ENCODE results near the gene PHF5A. TPM values are rescaled to one million over a fixed set of nuclear protein-coding genes. Genes with fewer than 3 reads are reported as not detected.

The PHF5A gene, protein sequence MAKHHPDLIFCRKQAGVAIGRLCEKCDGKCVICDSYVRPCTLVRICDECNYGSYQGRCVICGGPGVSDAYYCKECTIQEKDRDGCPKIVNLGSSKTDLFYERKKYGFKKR
- total RNA-seq (100 to 1,000 TPM; 120 to 125 TPM), polyA plus RNA-seq (24.9 TPM)

GRCh38 chr22:41468381-41469217 lies at the start of gene PHF5A, which contains the start of gene ACO2:
Gene PHF5A (minus strand): TSS chr22:41468692. CDS start chr22:41468653, 39 bp downstream.
Gene ACO2 (plus strand): TSS chr22:41469117. CDS start chr22:41469147, 30 bp downstream.
- H3K4me3 Mint-ChIP-seq: peak within 1 kb of the TSS; percentile 85 to 93 (median 89)
- H3K4me1 ChIP-seq (ENCODE audit: insufficient read depth, low read length): peaks cover 22% of the 10 kb centered on the region
- CTCF ChIA-PET: interaction anchor here (0.8 to 3.4 kb wide), 13 partner anchors 10 to 488 kb away, joined by 3 to 18 read pairs (median 4); partner anchors contain the start of genes PMM1 and TOB2
- peaks cover 39% of the 10 kb centered on the region for H3K36me3 ChIP-seq (ENCODE audit: insufficient read depth, low read length)
- peaks cover 8 to 69% (median 15%) of the 10 kb centered on the region in 3 donors for H3K36me3 Mint-ChIP-seq
- no peaks in the 10 kb centered on the region for H3K9me3 Mint-ChIP-seq
- DNase-seq: peak; percentile 96 to 99 (median 98)
- peak within 1 kb of the TSS; percentile 97 to 100 (median 99) for H3K27ac Mint-ChIP-seq
- H3K27ac ChIP-seq (ENCODE audit: low read depth, low read length): peak within 1 kb of the TSS; percentile 99
- no peaks in the 10 kb centered on the region for H3K27me3 Mint-ChIP-seq
- no peaks in the 10 kb centered on the region for H3K27me3 ChIP-seq (ENCODE audit: insufficient read depth, low read length, poor library complexity, severe bottlenecking)
- peak within 1 kb of the TSS; percentile 72 for H3K4me3 ChIP-seq (ENCODE audit: low read length)
- no peaks in the 10 kb centered on the region for H3K9me3 ChIP-seq (ENCODE audit: low read length)
- peaks cover 44 to 71% (median 60%) of the 10 kb centered on the region in 3 donors for H3K4me1 Mint-ChIP-seq
- POLR2A ChIA-PET: interaction anchor here (0.5 to 2.5 kb wide), 19 partner anchors 18 to 648 kb away, joined by 3 to 109 read pairs (median 5); partner anchors contain the start of genes PMM1, RANGAP1, RBX1 and SNU13

- POLR2A ChIA-PET: no interaction called here
- H3K4me3 Mint-ChIP-seq: no peak overlapping the region
- H3K9me3 Mint-ChIP-seq: no peaks in the 10 kb centered on the region
- no peaks in the 10 kb centered on the region for H3K4me1 ChIP-seq (ENCODE audit: insufficient read depth, low read length)
- CTCF ChIA-PET: interaction anchor here (0.8 to 4.7 kb wide), 8 partner anchors 9 to 280 kb away, joined by 3 to 89 read pairs (median 4); partner anchors contain the start of genes ACO2 and PHF5A
- peaks cover 30% of the 10 kb centered on the region for H3K36me3 ChIP-seq (ENCODE audit: insufficient read depth, low read length)
- no peak overlapping the region for H3K27ac ChIP-seq (ENCODE audit: low read depth, low read length)
- DNase-seq: no peak
- H3K9me3 ChIP-seq (ENCODE audit: low read length): no peaks in the 10 kb centered on the region
- H3K4me3 ChIP-seq (ENCODE audit: low read length): no peak overlapping the region
- no peaks in the 10 kb centered on the region for H3K27me3 ChIP-seq (ENCODE audit: insufficient read depth, low read length, poor library complexity, severe bottlenecking)
- H3K36me3 Mint-ChIP-seq: peaks cover 0 to 72% (median 0%) of the 10 kb centered on the region in 3 donors
- H3K4me1 Mint-ChIP-seq: peaks cover 0 to 3% (median 0%) of the 10 kb centered on the region in 3 donors
- no peaks in the 10 kb centered on the region for H3K27me3 Mint-ChIP-seq
- H3K27ac Mint-ChIP-seq: no peak overlapping the region
Observed at GRCh38 chr22:41518048-41518347, 49.5 kb upstream of the PHF5A start.

- no peaks in the 10 kb centered on the region for H3K4me1 ChIP-seq (ENCODE audit: insufficient read depth, low read length)
- ChIA-PET POLR2A (no interaction called here), CTCF (interaction anchor here (0.8 to 4.7 kb wide), 9 partner anchors 10 to 280 kb away, joined by 3 to 89 read pairs (median 4); partner anchors contain the start of genes ACO2 and PHF5A)
- H3K9me3 ChIP-seq (ENCODE audit: low read length): no peaks in the 10 kb centered on the region
- no peaks in the 10 kb centered on the region for H3K27me3 ChIP-seq (ENCODE audit: insufficient read depth, low read length, poor library complexity, severe bottlenecking)
- peak in 4 of 5 donors; percentile 11 to 60 (median 32) for DNase-seq
- no peak overlapping the region for H3K27ac ChIP-seq (ENCODE audit: low read depth, low read length)
- no peak overlapping the region for H3K4me3 ChIP-seq (ENCODE audit: low read length)
- Mint-ChIP-seq H3K27me3 (no peaks in the 10 kb centered on the region), H3K4me3 (no peak overlapping the region), H3K36me3 (peaks cover 0 to 72% (median 2%) of the 10 kb centered on the region in 3 donors), H3K27ac (peak overlapping the region in 1 of 8 donors; percentile 57), H3K4me1 (no peaks in the 10 kb centered on the region), H3K9me3 (no peaks in the 10 kb centered on the region)
- peaks cover 30% of the 10 kb centered on the region for H3K36me3 ChIP-seq (ENCODE audit: insufficient read depth, low read length)
Observed at GRCh38 chr22:41517172-41518047, 48.9 kb upstream of the PHF5A start.

GRCh38 chr22:41516462-41516861 lies 48.0 kb upstream of the PHF5A start:
- Histone ChIP-seq H3K4me3 (ENCODE audit: low read length) (no peak overlapping the region), H3K9me3 (ENCODE audit: low read length) (no peaks in the 10 kb centered on the region), H3K27ac (ENCODE audit: low read depth, low read length) (no peak overlapping the region), H3K36me3 (ENCODE audit: insufficient read depth, low read length) (peaks cover 32% of the 10 kb centered on the region), H3K27me3 (ENCODE audit: insufficient read depth, low read length, poor library complexity, severe bottlenecking) (no peaks in the 10 kb centered on the region), H3K4me1 (ENCODE audit: insufficient read depth, low read length) (no peaks in the 10 kb centered on the region)
- ChIA-PET CTCF (interaction anchor here (4.7 kb wide), 1 partner anchor 112 kb away, joined by 89 read pairs; no protein-coding TSS in a partner anchor), POLR2A (no interaction called here)
- no peaks in the 10 kb centered on the region for H3K4me1 Mint-ChIP-seq
- H3K9me3 Mint-ChIP-seq: no peaks in the 10 kb centered on the region
- H3K36me3 Mint-ChIP-seq: peaks cover 0 to 80% (median 3%) of the 10 kb centered on the region in 3 donors
- H3K27ac Mint-ChIP-seq: no peak overlapping the region
- no peaks in the 10 kb centered on the region for H3K27me3 Mint-ChIP-seq
- DNase-seq: no peak
- no peak overlapping the region for H3K4me3 Mint-ChIP-seq

GRCh38 chr22:41513391-41513790 lies 44.9 kb upstream of the PHF5A start:
- Mint-ChIP-seq H3K9me3 (no peaks in the 10 kb centered on the region), H3K27me3 (no peaks in the 10 kb centered on the region), H3K36me3 (peaks cover 5 to 89% (median 7%) of the 10 kb centered on the region in 3 donors), H3K4me1 (peaks cover 0 to 5% (median 4%) of the 10 kb centered on the region in 3 donors), H3K27ac (peak overlapping the region in 3 of 8 donors; percentile 50 to 88 (median 60)), H3K4me3 (no peak overlapping the region)
- no peaks in the 10 kb centered on the region for H3K27me3 ChIP-seq (ENCODE audit: insufficient read depth, low read length, poor library complexity, severe bottlenecking)
- no peaks in the 10 kb centered on the region for H3K4me1 ChIP-seq (ENCODE audit: insufficient read depth, low read length)
- no peak for DNase-seq
- peaks cover 35% of the 10 kb centered on the region for H3K36me3 ChIP-seq (ENCODE audit: insufficient read depth, low read length)
- no peak overlapping the region for H3K4me3 ChIP-seq (ENCODE audit: low read length)
- ChIA-PET POLR2A (no interaction called here), CTCF (interaction anchor here (0.8 to 2.3 kb wide), 3 partner anchors 13 to 111 kb away, joined by 4 to 9 read pairs (median 6); no protein-coding TSS in a partner anchor)
- peak overlapping the region; percentile 43 for H3K27ac ChIP-seq (ENCODE audit: low read depth, low read length)
- no peaks in the 10 kb centered on the region for H3K9me3 ChIP-seq (ENCODE audit: low read length)

DNA sequence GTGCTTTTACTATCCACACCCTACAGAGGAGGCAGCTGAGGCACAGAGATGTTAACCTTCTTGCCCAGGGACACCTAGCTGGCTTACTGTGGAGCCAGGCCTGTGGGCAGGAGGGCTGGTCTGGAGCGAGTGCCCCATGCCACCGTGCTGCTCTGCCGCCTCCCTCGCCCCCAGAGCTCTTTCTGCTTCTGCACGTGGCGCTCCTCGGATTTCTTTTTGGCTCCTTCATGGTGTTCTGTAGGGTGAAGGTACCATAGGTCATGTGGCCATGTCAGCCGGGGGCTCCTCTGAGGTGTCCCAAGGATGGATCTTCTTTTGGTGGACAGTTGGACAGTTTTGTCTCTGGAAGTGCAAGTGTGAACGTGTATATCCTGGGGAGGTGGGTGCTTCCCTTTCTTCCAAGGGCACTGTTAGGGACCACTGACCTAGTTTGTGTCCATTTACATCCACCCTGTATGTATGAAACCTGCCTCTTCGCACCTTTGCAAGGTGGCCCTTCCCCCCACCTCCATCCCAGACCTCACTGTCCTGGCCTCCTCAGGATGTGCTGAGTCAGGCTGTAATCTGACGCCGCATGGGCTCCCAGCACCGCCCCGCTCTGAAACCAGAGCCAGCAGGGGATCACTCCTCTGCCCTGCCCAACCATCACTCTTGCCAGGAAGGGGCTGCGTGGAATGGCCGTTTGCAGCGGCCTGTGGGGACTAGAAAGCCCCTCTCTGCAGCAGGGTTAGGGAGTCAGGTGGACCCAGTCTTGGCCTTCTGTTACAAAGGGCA lies 44.1 kb upstream of the PHF5A start:
- H3K9me3 Mint-ChIP-seq: no peaks in the 10 kb centered on the region
- no peaks in the 10 kb centered on the region for H3K4me1 ChIP-seq (ENCODE audit: insufficient read depth, low read length)
- DNase-seq: no peak
- H3K4me3 Mint-ChIP-seq: no peak overlapping the region
- H3K27ac ChIP-seq (ENCODE audit: low read depth, low read length): peak overlapping the region; percentile 47
- no peaks in the 10 kb centered on the region for H3K27me3 Mint-ChIP-seq
- H3K4me3 ChIP-seq (ENCODE audit: low read length): no peak overlapping the region
- CTCF ChIA-PET: interaction anchor here (1.0 to 2.2 kb wide), 2 partner anchors 20 to 108 kb away, joined by 3 to 9 read pairs; no protein-coding TSS in a partner anchor
- H3K27me3 ChIP-seq (ENCODE audit: insufficient read depth, low read length, poor library complexity, severe bottlenecking): no peaks in the 10 kb centered on the region
- H3K9me3 ChIP-seq (ENCODE audit: low read length): no peaks in the 10 kb centered on the region
- peaks cover 5 to 89% (median 9%) of the 10 kb centered on the region in 3 donors for H3K36me3 Mint-ChIP-seq
- POLR2A ChIA-PET: no interaction called here
- H3K27ac Mint-ChIP-seq: peak overlapping the region in 1 of 8 donors; percentile 86
- peaks cover 37% of the 10 kb centered on the region for H3K36me3 ChIP-seq (ENCODE audit: insufficient read depth, low read length)
- H3K4me1 Mint-ChIP-seq: peaks cover 0 to 5% (median 4%) of the 10 kb centered on the region in 3 donors

DNA sequence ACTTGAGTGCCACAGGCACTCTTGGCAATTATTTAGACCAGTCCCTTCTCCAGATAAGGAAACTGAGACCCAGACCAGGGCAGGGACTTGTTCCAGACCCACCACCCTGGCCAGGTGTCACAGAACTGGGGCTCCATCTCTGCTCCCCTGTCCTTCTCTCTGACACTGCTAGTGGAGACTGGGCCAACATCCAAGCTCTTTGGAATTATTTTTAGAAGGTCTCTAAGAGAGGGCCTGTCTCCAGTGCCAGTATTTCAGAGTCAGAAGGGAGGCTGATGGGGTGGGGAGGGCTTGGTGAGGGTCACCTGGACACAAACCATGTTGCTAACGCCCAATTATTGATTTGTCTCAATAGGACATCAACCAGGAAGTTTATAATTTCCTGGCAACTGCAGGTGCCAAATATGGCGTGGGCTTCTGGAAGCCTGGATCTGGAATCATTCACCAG lies 43.1 kb upstream of the PHF5A start:
- DNase-seq: no peak
- ChIA-PET POLR2A (no interaction called here), CTCF (interaction anchor here (1.0 kb wide), 1 partner anchor 21 kb away, joined by 3 read pairs; no protein-coding TSS in a partner anchor)
- H3K4me1 Mint-ChIP-seq: peaks cover 0 to 5% (median 4%) of the 10 kb centered on the region in 3 donors
- peak overlapping the region in 1 of 7 donors; percentile 48 for H3K4me3 Mint-ChIP-seq
- Histone ChIP-seq H3K9me3 (ENCODE audit: low read length) (no peaks in the 10 kb centered on the region), H3K36me3 (ENCODE audit: insufficient read depth, low read length) (peaks cover 37% of the 10 kb centered on the region), H3K27ac (ENCODE audit: low read depth, low read length) (no peak overlapping the region), H3K4me1 (ENCODE audit: insufficient read depth, low read length) (no peaks in the 10 kb centered on the region), H3K4me3 (ENCODE audit: low read length) (no peak overlapping the region), H3K27me3 (ENCODE audit: insufficient read depth, low read length, poor library complexity, severe bottlenecking) (no peaks in the 10 kb centered on the region)
- H3K27ac Mint-ChIP-seq: no peak overlapping the region
- no peaks in the 10 kb centered on the region for H3K9me3 Mint-ChIP-seq
- H3K27me3 Mint-ChIP-seq: no peaks in the 10 kb centered on the region
- peaks cover 5 to 89% (median 11%) of the 10 kb centered on the region in 3 donors for H3K36me3 Mint-ChIP-seq

All from CD8-positive, alpha-beta memory T cell (primary cell).